ENCODE measurements around the gene CMTM7. TPM values are rescaled to one million over a fixed set of nuclear protein-coding genes. Genes with fewer than 3 reads are reported as not detected.
A peak's percentile ranks its signal among the peaks of the same experiment; 100 is the strongest.

Gene CMTM7
- total RNA-seq, 2 donors from 2014 or later, result 15.6 to 33.1 TPM

GRCh38 chr3:32500231-32500630 lies 108.6 kb downstream of the CMTM7 start:
- H3K27ac ChIP-seq, result no peak overlapping the region
- WGBS, result 54% methylated on average over 2 of the region's 2 CpGs
- H3K4me3 ChIP-seq, result no peak overlapping the region
- H3K27me3 ChIP-seq (replicated peaks; ENCODE audit: insufficient read depth), result no peaks in the 10 kb centered on the region
- DNase-seq (ENCODE audit: low spot score), result no peak
- H3K9me3 ChIP-seq, result no peaks in the 10 kb centered on the region
- TF ChIP-seq POLR2AphosphoS5 (IDR thresholded peaks at IDR 0.05), result no peak
- no peak for TF ChIP-seq CTCF (IDR thresholded peaks at IDR 0.05)
- no peak for TF ChIP-seq POLR2A (IDR thresholded peaks at IDR 0.05)
- no peaks in the 10 kb centered on the region for H3K4me1 ChIP-seq (replicated peaks)
- no peaks in the 10 kb centered on the region for H3K36me3 ChIP-seq
- intact Hi-C loops (cut with DNase I), result loop anchor here (5.0 kb wide), 2 partner anchors 72 to 282 kb away; partner anchors contain the start of gene DYNC1LI1

- intact Hi-C loops (cut with DNase I), result loop anchor here (5.0 kb wide), 2 partner anchors 71 to 281 kb away; partner anchors contain the start of gene DYNC1LI1
- no peak for TF ChIP-seq CTCF (IDR thresholded peaks at IDR 0.05)
- TF ChIP-seq POLR2AphosphoS5 (IDR thresholded peaks at IDR 0.05), result no peak
- no peak for TF ChIP-seq POLR2A (IDR thresholded peaks at IDR 0.05)
- Histone ChIP-seq H3K27ac (peak overlapping the region in 1 of 2 donors; percentile 84), H3K27me3 (replicated peaks; ENCODE audit: insufficient read depth) (no peaks in the 10 kb centered on the region), H3K4me3 (peak overlapping the region; percentile 63 to 78), H3K9me3 (no peaks in the 10 kb centered on the region), H3K36me3 (no peaks in the 10 kb centered on the region), H3K4me1 (replicated peaks) (no peaks in the 10 kb centered on the region)
- 67% methylated on average over 25 of the region's 25 CpGs for WGBS
- DNase-seq (ENCODE audit: low spot score), result no peak
Observed at GRCh38 chr3:32500880-32501782, 109.5 kb downstream of the CMTM7 start.

- peak overlapping the region; percentile 63 to 78 for H3K4me3 ChIP-seq
- DNase-seq (ENCODE audit: low spot score), result no peak
- no peaks in the 10 kb centered on the region for H3K27me3 ChIP-seq (replicated peaks; ENCODE audit: insufficient read depth)
- WGBS, result 5% methylated on average over 4 of the region's 4 CpGs
- H3K36me3 ChIP-seq, result no peaks in the 10 kb centered on the region
- no peaks in the 10 kb centered on the region for H3K4me1 ChIP-seq (replicated peaks)
- no peaks in the 10 kb centered on the region for H3K9me3 ChIP-seq
- TF ChIP-seq CTCF (IDR thresholded peaks at IDR 0.05) (no peak), POLR2AphosphoS5 (IDR thresholded peaks at IDR 0.05) (no peak), POLR2A (IDR thresholded peaks at IDR 0.05) (no peak)
- H3K27ac ChIP-seq, result peak overlapping the region; percentile 84 to 91
- intact Hi-C loops (cut with DNase I), result loop anchor here (5.0 kb wide), 2 partner anchors 71 to 281 kb away; partner anchors contain the start of gene DYNC1LI1
Observed at GRCh38 chr3:32501783-32502117, 110.1 kb downstream of the CMTM7 start.

GRCh38 chr3:32502118-32502945 lies 110.7 kb downstream of the CMTM7 start, which contains the start of gene CMTM6:
Gene CMTM6, minus strand, starts transcription at chr3:32502852. Its CDS starts 107 bp downstream, at chr3:32502745.
- Histone ChIP-seq H3K36me3 (no peaks in the 10 kb centered on the region), H3K9me3 (no peaks in the 10 kb centered on the region), H3K27me3 (replicated peaks; ENCODE audit: insufficient read depth) (no peaks in the 10 kb centered on the region), H3K4me3 (peak within 1 kb of the TSS; percentile 63 to 78), H3K4me1 (replicated peaks) (no peaks in the 10 kb centered on the region), H3K27ac (peak within 1 kb of the TSS; percentile 84 to 91)
- under 1% methylated on average over 57 of the region's 61 CpGs for WGBS
- TF ChIP-seq POLR2AphosphoS5 (IDR thresholded peaks at IDR 0.05) (peak; percentile 38), POLR2A (IDR thresholded peaks at IDR 0.05) (peak; percentile 71), CTCF (IDR thresholded peaks at IDR 0.05) (no peak)
- DNase-seq (ENCODE audit: low spot score), result peak; percentile 80
- intact Hi-C loops (cut with DNase I), result loop anchor here (5.0 kb wide), 2 partner anchors 70 to 280 kb away; partner anchors contain the start of gene DYNC1LI1
